HL-60 (cell line): Measurements from ENCODE around the gene RNF133.

Experiments
- DNase-seq, 2 experiments: peaks; one replicate each; pipeline ENCODE4 v3.0.0-alpha.2; 2010 to 2020; ENCODE audit warnings: low read depth in 1 of 2, low spot score in 1 of 2
- H3K27ac ChIP-seq: fragments of 250-450 bp; sonication (Bioruptor Pico); replicated peaks from 2 replicates; pipeline ENCODE4 v1.5.1; 2020; ENCODE audit warnings: mild to moderate bottlenecking, moderate library complexity
- H3K27me3 ChIP-seq: fragments of 250-450 bp; sonication (Bioruptor Pico); 2 replicates; pipeline ENCODE4 v1.5.1; 2021; ENCODE audit warnings: mild to moderate bottlenecking, moderate library complexity; ENCODE audit not compliant: insufficient read depth, poor library complexity, severe bottlenecking
- H3K4me3 ChIP-seq: replicated peaks from 2 replicates; pipeline ENCODE4 v1.5.1; 2011; ENCODE audit warnings: mild to moderate bottlenecking, control low read depth, low read length; ENCODE audit not compliant: insufficient read depth
- GABPA ChIP-seq: IDR thresholded peaks from 2 replicates; pipeline ENCODE4 v1.6.1; 2012; ENCODE audit warnings: low read depth
- POLR2AphosphoS5 ChIP-seq: IDR thresholded peaks from 2 replicates; pipeline ENCODE4 v1.6.1; 2012; ENCODE audit warnings: low read depth
- REST ChIP-seq: IDR thresholded peaks from 2 replicates; pipeline ENCODE4 v1.6.1; 2012; ENCODE audit warnings: low read depth; ENCODE audit not compliant: insufficient replicate concordance
- SPI1 ChIP-seq: IDR thresholded peaks from 2 replicates; pipeline ENCODE4 v1.6.1; 2012; ENCODE audit warnings: low read depth, mild to moderate bottlenecking, borderline replicate concordance
- TF ChIP-seq, protein P1 (sequence below): IDR thresholded peaks from one replicate; pipeline ENCODE4 v1.5.1; 2011; ENCODE audit warnings: low read length, control low read depth, inconsistent platforms; ENCODE audit not compliant: insufficient read depth

The RNF133 gene

DNA sequence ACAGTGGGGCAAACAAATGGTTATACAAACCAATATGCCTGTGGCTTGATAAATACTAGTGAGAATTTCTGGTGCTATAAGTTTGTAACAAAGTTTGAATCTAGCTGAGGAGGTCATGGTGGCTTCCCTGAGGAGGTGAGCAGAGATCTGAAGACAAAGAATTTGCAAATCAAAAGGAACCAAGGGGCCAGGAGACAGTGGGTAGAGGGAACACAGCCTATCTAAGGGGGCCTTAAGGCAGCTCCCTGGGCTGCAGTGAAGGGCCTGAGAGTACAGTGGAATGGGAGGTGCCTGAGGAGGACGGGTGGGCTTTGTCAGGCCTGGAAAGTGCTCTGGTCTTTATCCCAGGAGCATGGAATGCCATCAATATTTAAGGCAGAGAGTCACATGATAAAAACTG lies 21.8 kb downstream of the RNF133 start:
- no peak for DNase-seq
- no peak overlapping the region for H3K4me3 ChIP-seq
- TF ChIP-seq REST (no peak), POLR2AphosphoS5 (no peak), SPI1 (no peak), GABPA (no peak)
- TF ChIP-seq, protein P1, sequence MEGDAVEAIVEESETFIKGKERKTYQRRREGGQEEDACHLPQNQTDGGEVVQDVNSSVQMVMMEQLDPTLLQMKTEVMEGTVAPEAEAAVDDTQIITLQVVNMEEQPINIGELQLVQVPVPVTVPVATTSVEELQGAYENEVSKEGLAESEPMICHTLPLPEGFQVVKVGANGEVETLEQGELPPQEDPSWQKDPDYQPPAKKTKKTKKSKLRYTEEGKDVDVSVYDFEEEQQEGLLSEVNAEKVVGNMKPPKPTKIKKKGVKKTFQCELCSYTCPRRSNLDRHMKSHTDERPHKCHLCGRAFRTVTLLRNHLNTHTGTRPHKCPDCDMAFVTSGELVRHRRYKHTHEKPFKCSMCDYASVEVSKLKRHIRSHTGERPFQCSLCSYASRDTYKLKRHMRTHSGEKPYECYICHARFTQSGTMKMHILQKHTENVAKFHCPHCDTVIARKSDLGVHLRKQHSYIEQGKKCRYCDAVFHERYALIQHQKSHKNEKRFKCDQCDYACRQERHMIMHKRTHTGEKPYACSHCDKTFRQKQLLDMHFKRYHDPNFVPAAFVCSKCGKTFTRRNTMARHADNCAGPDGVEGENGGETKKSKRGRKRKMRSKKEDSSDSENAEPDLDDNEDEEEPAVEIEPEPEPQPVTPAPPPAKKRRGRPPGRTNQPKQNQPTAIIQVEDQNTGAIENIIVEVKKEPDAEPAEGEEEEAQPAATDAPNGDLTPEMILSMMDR: no peak
- H3K27ac ChIP-seq: no peak overlapping the region
- no peaks in the 10 kb centered on the region for H3K27me3 ChIP-seq

DNA sequence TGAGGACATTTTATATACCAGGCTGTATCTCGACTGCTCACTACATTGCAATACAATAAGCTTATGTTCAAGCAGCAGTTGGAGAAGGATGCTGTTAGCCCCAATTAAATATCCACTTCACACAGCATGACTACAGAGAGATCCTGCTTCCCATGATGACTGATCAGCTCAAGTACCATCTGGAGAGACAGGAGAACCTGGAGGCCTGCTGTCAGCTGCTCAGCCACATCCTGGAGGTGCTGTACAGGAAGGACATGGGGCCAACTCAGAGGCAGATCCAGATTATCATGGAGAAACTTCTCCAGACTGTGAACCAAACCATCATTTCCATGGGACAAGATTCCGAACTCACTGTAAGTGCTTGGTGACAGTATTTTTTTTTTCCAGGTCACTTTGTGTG lies 22.5 kb downstream of the RNF133 start:
- H3K27ac ChIP-seq: no peak overlapping the region
- no peak overlapping the region for H3K4me3 ChIP-seq
- DNase-seq: no peak
- no peaks in the 10 kb centered on the region for H3K27me3 ChIP-seq
- TF ChIP-seq SPI1: no peak
- TF ChIP-seq GABPA: no peak
- no peak for TF ChIP-seq REST
- TF ChIP-seq POLR2AphosphoS5: no peak
- TF ChIP-seq, protein P1: no peak

DNA sequence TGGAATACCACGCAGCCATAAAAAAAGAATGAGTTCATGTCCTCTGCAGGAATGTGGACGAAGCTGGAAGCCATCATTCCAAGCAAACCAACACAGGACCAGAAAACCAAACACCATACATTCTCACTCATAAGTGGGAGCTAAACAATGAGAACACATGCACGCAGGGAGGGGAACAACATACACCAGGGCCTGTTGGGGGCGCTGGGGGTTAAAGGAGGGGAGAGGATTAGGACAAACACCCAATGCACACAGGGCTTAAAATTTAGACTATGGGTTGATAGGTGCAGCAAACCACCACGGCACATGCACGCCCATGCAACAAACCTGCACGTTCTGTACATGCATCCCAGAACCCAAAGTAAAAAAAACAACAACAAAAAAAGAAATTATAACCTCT lies 23.3 kb downstream of the RNF133 start:
- no peak for DNase-seq
- H3K4me3 ChIP-seq: no peak overlapping the region
- H3K27me3 ChIP-seq: no peaks in the 10 kb centered on the region
- TF ChIP-seq REST (no peak), POLR2AphosphoS5 (no peak), GABPA (no peak), SPI1 (no peak)
- TF ChIP-seq, protein P1: no peak
- no peak overlapping the region for H3K27ac ChIP-seq
